ENCODE measurements around the gene KCNJ10.

Gene KCNJ10

DNA sequence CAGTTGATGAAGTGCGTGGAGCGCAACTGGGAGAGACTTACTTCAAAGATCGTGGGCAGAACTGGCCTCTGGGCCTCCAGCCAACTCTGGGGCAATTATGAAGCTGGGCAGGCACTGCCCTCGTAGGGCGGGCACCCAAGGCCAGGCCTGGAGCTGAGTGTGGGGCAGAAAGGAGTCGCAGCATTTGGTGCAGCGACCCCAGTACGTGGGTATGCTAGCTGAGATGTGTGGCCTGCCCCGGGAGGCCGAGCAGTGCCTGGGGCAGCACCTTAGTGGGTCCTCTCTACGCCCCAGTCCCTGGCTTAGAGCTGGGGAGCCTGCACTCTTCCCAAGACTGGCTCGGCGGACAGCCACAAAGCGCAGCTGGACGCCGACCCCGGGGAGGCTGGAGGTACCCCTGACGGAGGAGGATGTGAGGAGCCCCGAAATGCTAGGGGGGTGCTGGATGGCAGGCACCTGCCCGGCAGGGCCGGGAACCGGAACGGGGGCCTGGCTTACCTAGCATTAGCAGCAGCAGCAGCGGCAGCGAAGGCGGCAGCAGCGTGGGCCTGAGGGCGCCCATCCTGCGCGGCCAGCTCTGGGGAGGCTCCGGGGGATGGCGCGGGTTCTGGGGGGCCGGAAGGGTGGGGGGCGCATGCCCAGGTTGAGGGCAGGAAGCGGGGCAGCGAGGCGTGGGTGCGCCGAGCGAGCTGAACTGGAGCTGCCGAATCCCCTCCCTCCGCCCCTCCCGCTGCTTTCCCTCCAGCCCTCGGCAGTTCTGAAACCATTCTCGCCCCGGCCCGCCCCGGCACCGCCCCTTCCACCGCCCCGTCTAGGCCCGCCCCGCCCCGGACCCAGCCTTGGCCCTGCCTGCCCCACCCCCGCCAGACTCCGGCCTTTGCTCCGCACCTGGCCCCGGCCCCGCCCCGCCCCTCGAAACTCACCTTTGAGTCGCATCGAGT, 28.2 kb upstream of the KCNJ10 start, which contains the start of gene IGSF8:
Gene IGSF8 (minus strand): TSS at position 709 of the 941 bp plus-strand sequence. CDS start 147 bp downstream, at position 562.
- peak within 1 kb of the TSS; percentile 44 for H3K27ac ChIP-seq
- TF ChIP-seq ZFX (IDR thresholded peaks at IDR 0.05; ENCODE audit: borderline replicate concordance) = no peak
- TF ChIP-seq, protein P1, sequence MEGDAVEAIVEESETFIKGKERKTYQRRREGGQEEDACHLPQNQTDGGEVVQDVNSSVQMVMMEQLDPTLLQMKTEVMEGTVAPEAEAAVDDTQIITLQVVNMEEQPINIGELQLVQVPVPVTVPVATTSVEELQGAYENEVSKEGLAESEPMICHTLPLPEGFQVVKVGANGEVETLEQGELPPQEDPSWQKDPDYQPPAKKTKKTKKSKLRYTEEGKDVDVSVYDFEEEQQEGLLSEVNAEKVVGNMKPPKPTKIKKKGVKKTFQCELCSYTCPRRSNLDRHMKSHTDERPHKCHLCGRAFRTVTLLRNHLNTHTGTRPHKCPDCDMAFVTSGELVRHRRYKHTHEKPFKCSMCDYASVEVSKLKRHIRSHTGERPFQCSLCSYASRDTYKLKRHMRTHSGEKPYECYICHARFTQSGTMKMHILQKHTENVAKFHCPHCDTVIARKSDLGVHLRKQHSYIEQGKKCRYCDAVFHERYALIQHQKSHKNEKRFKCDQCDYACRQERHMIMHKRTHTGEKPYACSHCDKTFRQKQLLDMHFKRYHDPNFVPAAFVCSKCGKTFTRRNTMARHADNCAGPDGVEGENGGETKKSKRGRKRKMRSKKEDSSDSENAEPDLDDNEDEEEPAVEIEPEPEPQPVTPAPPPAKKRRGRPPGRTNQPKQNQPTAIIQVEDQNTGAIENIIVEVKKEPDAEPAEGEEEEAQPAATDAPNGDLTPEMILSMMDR (IDR thresholded peaks at IDR 0.05) = no peak

DNA sequence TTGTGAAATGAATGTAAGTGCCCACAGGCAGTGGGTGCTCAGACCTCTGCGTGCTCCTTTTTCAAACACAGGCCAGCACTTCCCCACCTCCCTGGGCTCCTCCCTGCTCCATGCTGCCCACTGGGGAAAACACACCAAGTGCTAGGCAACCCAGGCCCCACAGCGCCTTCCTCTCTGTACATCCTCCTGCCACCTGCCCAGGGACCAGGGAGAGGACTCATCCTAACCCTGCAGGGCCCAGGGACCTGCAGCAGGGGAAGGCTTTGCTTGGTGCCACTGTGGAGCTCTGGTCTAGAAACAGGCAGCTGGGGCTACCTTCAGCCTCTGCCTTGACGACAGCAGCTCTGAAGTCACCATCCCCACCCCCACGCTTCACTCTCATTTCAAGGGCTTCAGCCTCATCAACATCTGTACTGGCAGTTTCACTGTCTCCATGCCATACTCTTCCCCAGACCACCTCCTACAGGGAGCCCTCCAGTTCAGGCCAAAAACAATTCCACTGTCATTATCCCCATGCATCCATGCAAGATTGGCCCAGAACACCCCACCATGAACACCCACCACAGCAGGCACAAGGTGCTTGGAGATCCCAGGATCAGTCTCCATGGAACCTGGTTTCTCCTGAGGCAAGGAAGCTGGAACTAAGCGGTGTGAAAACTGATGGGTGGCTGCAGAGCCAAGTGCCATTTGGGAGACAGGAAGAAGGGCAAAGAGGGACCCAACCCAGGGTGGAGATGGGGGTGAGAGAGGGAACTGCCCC, 27.4 kb upstream of the KCNJ10 start:
- TF ChIP-seq, protein P1 (IDR thresholded peaks at IDR 0.05) = no peak
- no peak for TF ChIP-seq ZFX (IDR thresholded peaks at IDR 0.05; ENCODE audit: borderline replicate concordance)

DNA sequence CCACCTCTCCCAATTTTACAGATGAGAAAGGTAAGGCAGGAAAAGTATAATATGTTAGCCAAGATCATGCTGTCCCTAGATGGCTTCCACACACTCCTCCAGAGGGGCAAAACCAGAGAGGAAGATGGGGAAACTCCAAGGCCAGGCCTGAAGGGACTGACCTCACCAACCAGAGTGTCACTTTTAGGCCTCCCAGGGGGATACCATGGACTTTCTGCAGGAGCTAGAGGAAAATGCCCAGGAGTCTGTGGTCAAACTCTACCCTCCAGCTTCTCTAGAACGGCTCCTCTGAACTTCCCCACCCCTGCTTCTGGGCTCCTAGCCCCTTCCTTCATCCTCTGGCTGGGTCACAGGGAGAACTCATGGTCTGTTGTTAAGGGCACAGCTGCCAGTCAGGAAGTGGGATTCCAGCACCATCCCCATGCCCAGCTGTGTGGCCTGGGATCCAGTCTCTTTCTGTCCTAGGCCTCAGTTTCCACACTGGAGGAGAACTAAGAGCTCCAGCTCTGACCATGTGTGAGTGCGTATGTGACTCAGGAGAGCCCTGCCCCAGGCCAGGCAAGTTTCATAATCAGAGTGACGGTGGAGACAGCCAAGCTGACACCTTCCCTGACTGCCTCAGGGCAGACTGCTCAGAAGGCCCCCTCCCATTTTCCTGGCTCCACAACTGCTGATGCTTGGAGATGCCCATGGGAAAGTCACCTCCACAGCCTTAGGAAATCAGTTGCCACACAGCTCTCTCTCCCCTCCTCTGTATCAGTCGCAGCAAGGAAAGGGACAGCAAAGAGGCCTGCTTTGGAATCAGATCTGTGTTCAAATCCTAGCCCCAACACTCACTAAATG, 26.5 kb upstream of the KCNJ10 start:
- TF ChIP-seq ZFX (IDR thresholded peaks at IDR 0.05; ENCODE audit: borderline replicate concordance) = no peak
- TF ChIP-seq, protein P1 (IDR thresholded peaks at IDR 0.05) = no peak
- H3K27ac ChIP-seq = no peak overlapping the region

More for the DNA sequence above, 27.4 kb upstream of the KCNJ10 start:
- H3K27ac ChIP-seq = 0 out of 2 replicates have a peak overlapping the region, but pooled peaks have one; percentile 37

DNA sequence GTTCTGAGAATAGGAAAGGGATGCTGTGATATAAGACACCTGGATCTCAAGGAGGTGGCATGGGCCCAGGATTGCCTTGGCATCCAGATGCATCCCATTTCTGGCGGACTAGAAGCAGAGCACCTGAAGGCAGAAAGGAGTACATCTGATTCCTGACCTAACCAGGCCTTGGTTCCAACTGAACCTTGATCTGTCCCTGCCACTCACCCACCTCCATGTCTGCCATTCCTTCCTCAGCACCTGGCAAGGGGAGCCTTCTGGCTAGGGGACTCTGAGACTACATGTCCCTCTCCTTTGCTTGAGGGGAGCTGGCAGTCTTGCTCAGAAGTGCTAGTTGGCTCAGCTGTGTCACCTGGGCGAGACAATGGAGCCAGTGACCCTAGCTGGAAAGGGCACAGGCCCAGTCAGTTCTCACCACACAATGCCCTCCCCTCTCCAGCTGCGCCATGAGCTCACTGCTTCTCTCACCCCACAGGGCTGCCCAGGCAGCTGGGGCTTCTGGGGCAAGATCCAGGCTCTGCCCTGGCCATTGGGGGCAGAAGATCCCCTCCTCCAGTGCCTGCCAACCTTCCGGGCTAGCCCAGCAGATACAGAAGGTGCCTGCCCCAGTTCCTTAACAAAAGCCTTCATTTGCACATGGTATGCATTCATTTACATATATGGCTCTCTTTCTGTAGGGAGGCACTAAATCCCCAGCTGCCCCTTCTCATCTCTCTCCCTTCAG, 25.6 kb upstream of the KCNJ10 start:
- H3K27ac ChIP-seq = no peak overlapping the region
- TF ChIP-seq, protein P1 (IDR thresholded peaks at IDR 0.05) = no peak
- TF ChIP-seq ZFX (IDR thresholded peaks at IDR 0.05; ENCODE audit: borderline replicate concordance) = no peak

DNA sequence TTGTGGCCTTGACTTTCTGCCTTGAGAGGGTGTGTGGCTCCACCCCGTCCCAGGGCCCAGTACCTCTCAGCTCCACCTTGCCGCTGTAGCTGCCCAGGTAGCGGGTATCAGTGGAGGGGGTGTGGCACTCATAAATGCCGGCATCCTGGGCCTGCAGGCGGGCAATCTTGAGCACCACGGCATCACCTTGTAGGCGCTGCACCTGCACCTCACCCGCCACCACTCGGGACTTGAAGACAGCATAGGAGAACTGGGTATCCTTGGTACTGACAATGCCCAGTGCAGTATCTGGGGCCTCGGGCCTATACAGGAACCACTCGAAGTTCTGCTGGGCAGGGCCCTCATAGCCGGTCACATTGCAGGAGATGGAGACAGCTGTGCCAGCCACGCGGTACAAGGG, 24.8 kb upstream of the KCNJ10 start:
- TF ChIP-seq ZFX (IDR thresholded peaks at IDR 0.05; ENCODE audit: borderline replicate concordance) = no peak
- TF ChIP-seq, protein P1 (IDR thresholded peaks at IDR 0.05) = no peak

DNA sequence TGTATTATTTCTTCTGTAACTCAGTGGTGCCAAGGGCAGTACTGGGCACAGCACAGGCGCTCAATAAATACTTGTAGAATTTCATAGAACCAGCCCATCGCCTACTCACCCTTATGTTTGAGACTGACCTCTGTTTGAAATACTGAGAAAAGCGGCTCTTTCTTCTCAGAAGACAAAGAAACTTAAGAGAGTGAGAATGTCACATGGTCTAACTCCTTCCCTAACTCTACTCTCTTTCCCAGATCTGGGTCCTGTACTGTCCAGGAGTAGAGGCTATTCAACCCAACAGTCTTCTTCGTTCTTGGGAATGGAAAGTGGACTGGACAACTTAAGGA, 24.3 kb upstream of the KCNJ10 start:
- no peak for TF ChIP-seq ZFX (IDR thresholded peaks at IDR 0.05; ENCODE audit: borderline replicate concordance)
- TF ChIP-seq, protein P1 (IDR thresholded peaks at IDR 0.05) = no peak
- H3K27ac ChIP-seq = no peak overlapping the region

More for the DNA sequence above, 24.8 kb upstream of the KCNJ10 start:
- no peak overlapping the region for H3K27ac ChIP-seq

All from 22Rv1 (cell line).